ENCODE results near the gene HOXD11. TPM values are rescaled to one million over a fixed set of nuclear protein-coding genes. Genes with fewer than 3 reads are reported as not detected.

Gene HOXD11
- total RNA-seq, 4 donors from 2014 or later, result 0.21 to 1.8 (median 1.2) TPM; not detected in 1

GRCh38 chr2:176105078-176105729 is 1.9 kb upstream of the HOXD11 start:
- TF ChIP-seq, protein P1, sequence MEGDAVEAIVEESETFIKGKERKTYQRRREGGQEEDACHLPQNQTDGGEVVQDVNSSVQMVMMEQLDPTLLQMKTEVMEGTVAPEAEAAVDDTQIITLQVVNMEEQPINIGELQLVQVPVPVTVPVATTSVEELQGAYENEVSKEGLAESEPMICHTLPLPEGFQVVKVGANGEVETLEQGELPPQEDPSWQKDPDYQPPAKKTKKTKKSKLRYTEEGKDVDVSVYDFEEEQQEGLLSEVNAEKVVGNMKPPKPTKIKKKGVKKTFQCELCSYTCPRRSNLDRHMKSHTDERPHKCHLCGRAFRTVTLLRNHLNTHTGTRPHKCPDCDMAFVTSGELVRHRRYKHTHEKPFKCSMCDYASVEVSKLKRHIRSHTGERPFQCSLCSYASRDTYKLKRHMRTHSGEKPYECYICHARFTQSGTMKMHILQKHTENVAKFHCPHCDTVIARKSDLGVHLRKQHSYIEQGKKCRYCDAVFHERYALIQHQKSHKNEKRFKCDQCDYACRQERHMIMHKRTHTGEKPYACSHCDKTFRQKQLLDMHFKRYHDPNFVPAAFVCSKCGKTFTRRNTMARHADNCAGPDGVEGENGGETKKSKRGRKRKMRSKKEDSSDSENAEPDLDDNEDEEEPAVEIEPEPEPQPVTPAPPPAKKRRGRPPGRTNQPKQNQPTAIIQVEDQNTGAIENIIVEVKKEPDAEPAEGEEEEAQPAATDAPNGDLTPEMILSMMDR (IDR thresholded peaks at IDR 0.05), result no peak
- TF ChIP-seq EP300 (IDR thresholded peaks at IDR 0.05) (no peak), POLR2A (IDR thresholded peaks at IDR 0.05) (no peak)
- Histone ChIP-seq H3K36me3 (no peaks in the 10 kb centered on the region), H3K27me3 (peaks cover 5 to 97% of the 10 kb centered on the region in 2 donors), H3K4me3 (peak overlapping the region in 1 of 4 donors; percentile 8), H3K27ac (no peak overlapping the region), H3K9me3 (no peaks in the 10 kb centered on the region), H3K4me1 (peaks cover 0 to 57% (median 14%) of the 10 kb centered on the region in 4 donors)
- WGBS, 2 donors, result 10 to 17% methylated on average over 24 to 25 of the region's 25 CpGs
- no peak for DNase-seq (ENCODE audit: low spot score in 2 of 2)

DNA sequence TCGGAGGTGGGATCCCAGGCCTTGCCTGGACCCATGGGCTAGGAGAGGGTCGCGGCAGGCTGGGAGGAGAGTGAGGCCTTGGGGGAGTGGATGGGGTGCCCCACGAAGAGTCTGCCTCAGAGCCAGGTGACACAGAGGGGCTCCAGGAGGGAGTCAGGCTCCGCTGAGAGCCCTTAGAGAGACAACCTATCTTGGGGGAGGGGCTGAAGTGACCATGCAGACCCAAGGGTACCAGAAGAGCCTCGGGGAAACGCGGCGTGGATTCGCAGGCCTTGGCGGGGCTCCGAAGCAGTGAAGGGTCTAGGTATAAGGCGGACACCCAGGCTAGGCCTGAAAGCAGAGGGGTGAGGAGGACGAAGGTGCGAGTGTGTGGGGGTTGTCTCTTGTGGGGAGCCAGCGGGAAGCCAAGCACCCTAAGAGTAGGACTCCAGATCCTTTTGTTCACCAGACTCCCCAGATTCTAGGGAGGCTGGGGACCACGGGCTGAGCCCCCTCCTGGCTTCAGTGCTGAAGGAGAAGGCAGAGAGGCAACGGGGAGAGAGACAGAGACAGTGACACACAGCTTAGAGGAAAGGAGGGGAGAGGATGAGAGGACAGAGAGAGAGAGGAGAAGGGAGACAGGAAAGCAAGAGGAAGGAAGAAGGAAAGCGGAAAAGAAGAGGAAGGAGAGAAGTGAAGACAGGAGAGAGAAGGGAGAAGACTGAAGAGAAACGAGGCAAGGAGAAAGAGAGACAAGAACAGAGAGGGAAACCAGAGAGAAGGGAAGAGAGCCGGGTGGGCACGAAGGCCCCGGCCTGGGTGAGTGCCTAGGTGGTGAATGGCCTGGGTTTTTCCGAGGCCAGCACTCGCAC is 1.1 kb upstream of the HOXD11 start:
- H3K4me3 ChIP-seq, result no peak overlapping the region
- no peak overlapping the region for H3K27ac ChIP-seq
- no peak for TF ChIP-seq EP300 (IDR thresholded peaks at IDR 0.05)
- TF ChIP-seq, protein P1 (IDR thresholded peaks at IDR 0.05), result no peak
- no peak for TF ChIP-seq POLR2A (IDR thresholded peaks at IDR 0.05)
- peaks cover 5 to 97% of the 10 kb centered on the region in 2 donors for H3K27me3 ChIP-seq
- WGBS, 2 donors, result 16 to 28% methylated on average over 25 of the region's 25 CpGs
- H3K36me3 ChIP-seq, result no peaks in the 10 kb centered on the region
- no peaks in the 10 kb centered on the region for H3K9me3 ChIP-seq
- H3K4me1 ChIP-seq, result peaks cover 0 to 52% (median 14%) of the 10 kb centered on the region in 4 donors
- DNase-seq (ENCODE audit: low spot score in 2 of 2), result no peak

GRCh38 chr2:176107731-176108181 is 676 bp downstream of the HOXD11 start:
- Histone ChIP-seq H3K36me3 (no peaks in the 10 kb centered on the region), H3K27me3 (peaks cover 5 to 97% of the 10 kb centered on the region in 2 donors), H3K4me3 (peak overlapping the region in 1 of 4 donors; percentile 28), H3K27ac (no peak overlapping the region), H3K9me3 (no peaks in the 10 kb centered on the region), H3K4me1 (peaks cover 0 to 56% (median 14%) of the 10 kb centered on the region in 4 donors)
- TF ChIP-seq, protein P1 (IDR thresholded peaks at IDR 0.05), result no peak
- TF ChIP-seq POLR2A (IDR thresholded peaks at IDR 0.05), result no peak
- TF ChIP-seq EP300 (IDR thresholded peaks at IDR 0.05), result no peak
- no peak for DNase-seq (ENCODE audit: low spot score in 2 of 2)
- WGBS, 2 donors, result 2% methylated on average over 25 to 50 of the region's 59 CpGs

DNA sequence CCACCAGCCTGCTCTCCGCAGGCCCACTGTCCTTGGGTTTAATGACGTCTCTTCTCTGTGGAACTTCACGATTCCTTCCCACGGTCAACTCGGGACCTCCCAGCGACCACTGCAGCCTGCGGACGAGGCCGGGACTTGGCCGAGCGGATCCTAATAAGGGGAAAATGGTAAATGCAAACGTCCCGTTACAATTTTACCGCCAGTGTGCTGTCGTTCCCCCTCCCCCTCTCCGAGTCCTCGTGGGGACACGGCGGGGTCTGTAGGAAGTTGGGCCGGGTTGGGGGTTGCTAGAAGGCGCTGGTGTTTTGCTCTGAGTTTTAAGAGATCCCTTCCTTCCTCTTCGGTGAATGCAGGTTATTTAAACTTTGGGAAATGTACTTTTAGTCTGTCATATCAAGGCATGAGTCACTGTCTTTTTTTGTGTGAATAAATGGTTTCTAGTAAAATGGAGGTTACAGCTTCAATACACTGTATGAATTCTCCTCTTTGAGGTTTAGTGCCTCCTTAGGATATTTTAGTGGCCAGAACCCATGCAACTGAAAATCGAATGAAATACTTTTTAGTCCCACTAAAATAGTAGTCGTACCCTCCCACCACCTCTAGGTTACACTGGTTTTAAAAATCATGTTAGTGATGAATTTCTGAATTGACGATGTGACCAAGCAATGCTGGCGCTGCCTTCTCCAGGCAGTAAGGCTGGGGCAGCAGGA is 2.3 kb downstream of the HOXD11 start:
- Histone ChIP-seq H3K4me1 (peaks cover 0 to 50% (median 10%) of the 10 kb centered on the region in 4 donors), H3K9me3 (no peaks in the 10 kb centered on the region), H3K27ac (no peak overlapping the region), H3K36me3 (no peaks in the 10 kb centered on the region), H3K27me3 (peaks cover 5 to 97% of the 10 kb centered on the region in 2 donors), H3K4me3 (peak overlapping the region in 1 of 4 donors; percentile 0)
- DNase-seq (ENCODE audit: low spot score in 2 of 2), result no peak
- 14 to 16% methylated on average over 26 of the region's 26 CpGs for WGBS, 2 donors
- TF ChIP-seq POLR2A (IDR thresholded peaks at IDR 0.05), result no peak

DNA sequence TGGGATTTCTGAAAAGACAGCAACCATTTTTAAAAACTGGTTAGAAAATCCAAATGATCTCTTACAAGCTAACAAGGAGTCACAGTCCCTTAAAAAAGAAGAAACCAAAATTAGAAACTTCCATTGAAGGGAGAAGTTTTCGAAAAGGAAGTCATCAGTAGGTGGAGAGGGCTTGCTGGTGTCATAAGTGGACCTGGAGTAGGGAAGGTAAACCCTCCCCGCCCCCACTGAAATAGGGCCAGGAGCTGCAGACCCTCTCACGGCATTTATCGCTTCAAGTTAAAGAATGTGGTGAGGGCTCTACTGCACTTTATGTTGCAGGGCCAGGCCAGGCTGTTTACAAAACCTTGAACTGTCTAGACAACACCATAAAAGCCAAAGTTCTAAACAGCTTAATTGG is 2.9 kb downstream of the HOXD11 start:
- Histone ChIP-seq H3K9me3 (no peaks in the 10 kb centered on the region), H3K27me3 (peaks cover 0 to 97% of the 10 kb centered on the region in 2 donors), H3K4me3 (no peak overlapping the region), H3K27ac (no peak overlapping the region), H3K4me1 (peaks cover 0 to 44% (median 4%) of the 10 kb centered on the region in 4 donors), H3K36me3 (no peaks in the 10 kb centered on the region)
- TF ChIP-seq, protein P1 (IDR thresholded peaks at IDR 0.05), result no peak
- TF ChIP-seq EP300 (IDR thresholded peaks at IDR 0.05) (no peak), POLR2A (IDR thresholded peaks at IDR 0.05) (no peak)
- WGBS, 2 donors, result 42 to 46% methylated on average over 4 of the region's 4 CpGs
- DNase-seq (ENCODE audit: low spot score in 2 of 2), result no peak
